ENCODE results near the gene EMC9. TPM values are rescaled to one million over a fixed set of nuclear protein-coding genes. Genes with fewer than 3 reads are reported as not detected.

EMC9 gene
- total and polyA plus RNA-seq, 10 of the 15 experiments (the other 5 are each of a cell fraction or from before 2014, with no cell fraction given), result 15.3 to 60.5 (median 30.3) TPM

DNA sequence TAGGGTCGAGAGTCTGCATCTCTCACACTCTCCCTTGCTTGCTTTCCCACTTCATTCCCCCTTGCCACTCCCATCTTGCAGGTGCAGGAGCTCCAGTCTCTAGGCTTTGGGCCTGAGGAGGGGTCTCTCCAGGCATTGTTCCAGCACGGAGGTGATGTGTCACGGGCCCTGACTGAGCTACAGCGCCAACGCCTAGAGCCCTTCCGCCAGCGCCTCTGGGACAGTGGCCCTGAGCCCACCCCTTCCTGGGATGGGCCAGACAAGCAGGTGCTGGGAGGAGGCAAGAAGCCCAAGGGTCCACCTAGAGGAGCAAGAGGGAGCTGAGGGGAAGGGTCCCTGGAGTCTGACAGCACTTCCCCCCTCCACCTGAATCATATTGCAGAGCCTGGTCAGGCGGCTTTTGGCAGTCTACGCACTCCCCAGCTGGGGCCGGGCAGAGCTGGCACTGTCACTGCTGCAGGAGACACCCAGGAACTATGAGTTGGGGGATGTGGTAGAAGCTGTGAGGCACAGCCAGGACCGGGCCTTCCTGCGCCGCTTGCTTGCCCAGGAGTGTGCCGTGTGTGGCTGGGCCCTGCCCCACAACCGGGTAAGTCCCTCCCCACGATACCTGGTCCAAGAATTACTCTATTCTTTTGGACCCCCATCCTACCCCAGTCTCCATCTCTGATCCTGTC is 10.2 kb upstream of the EMC9 start:
- POLR2A ChIA-PET, result interaction anchor here (2.0 to 2.6 kb wide), 2 partner anchors 9 to 37 kb away, joined by 9 to 21 read pairs; partner anchors contain the start of genes DCAF11, IRF9 and NRL
- peaks cover 27 to 31% of the 10 kb centered on the region in 2 experiments for H3K36me3 ChIP-seq (ENCODE audit: control insufficient read depth in 2 of 2, insufficient read depth in 2 of 2, low read length in 1 of 2)
- H3K4me2 ChIP-seq (ENCODE audit: control insufficient read depth, insufficient read depth), result no peak overlapping the region
- WGBS (ENCODE audit: insufficient coverage, insufficient replicate concordance, low lambda C conversion rate, missing lambda C conversion rate), result 98% methylated on average over 16 of the region's 16 CpGs
- CTCF ChIA-PET, result interaction anchor here (2.2 to 8.2 kb wide), 2 partner anchors 9 to 43 kb away, joined by 6 to 63 read pairs; partner anchors contain the start of gene IRF9
- no peaks in the 10 kb centered on the region; the same call in 2 of the 3 replicates for H3K9me3 ChIP-seq (replicated peaks; ENCODE audit: control insufficient read depth, insufficient read depth, low read length)
- no peak for ATAC-seq
- no peaks in the 10 kb centered on the region for H4K20me1 ChIP-seq (ENCODE audit: control insufficient read depth, insufficient read depth)
- no peak for FAIRE-seq
- TF ChIP-seq, protein P1, sequence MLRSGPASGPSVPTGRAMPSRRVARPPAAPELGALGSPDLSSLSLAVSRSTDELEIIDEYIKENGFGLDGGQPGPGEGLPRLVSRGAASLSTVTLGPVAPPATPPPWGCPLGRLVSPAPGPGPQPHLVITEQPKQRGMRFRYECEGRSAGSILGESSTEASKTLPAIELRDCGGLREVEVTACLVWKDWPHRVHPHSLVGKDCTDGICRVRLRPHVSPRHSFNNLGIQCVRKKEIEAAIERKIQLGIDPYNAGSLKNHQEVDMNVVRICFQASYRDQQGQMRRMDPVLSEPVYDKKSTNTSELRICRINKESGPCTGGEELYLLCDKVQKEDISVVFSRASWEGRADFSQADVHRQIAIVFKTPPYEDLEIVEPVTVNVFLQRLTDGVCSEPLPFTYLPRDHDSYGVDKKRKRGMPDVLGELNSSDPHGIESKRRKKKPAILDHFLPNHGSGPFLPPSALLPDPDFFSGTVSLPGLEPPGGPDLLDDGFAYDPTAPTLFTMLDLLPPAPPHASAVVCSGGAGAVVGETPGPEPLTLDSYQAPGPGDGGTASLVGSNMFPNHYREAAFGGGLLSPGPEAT (IDR thresholded peaks at IDR 0.05; ENCODE audit: low read depth), result no peak
- TF ChIP-seq NFXL1 (IDR thresholded peaks at IDR 0.05; ENCODE audit: borderline replicate concordance), result no peak
- TF ChIP-seq SUZ12 (IDR thresholded peaks at IDR 0.05; ENCODE audit: unreplicated experiment), result no peak
- no peak for TF ChIP-seq CHD1 (IDR thresholded peaks at IDR 0.05; ENCODE audit: low read depth, low read length)
- TF ChIP-seq RB1 (IDR thresholded peaks at IDR 0.05; ENCODE audit: borderline replicate concordance), result no peak
- TF ChIP-seq YBX1 (IDR thresholded peaks at IDR 0.05), result no peak
- TF ChIP-seq CBX5 (IDR thresholded peaks at IDR 0.05; ENCODE audit: low read depth), result no peak
- no peak for TF ChIP-seq SP1 (IDR thresholded peaks at IDR 0.05; ENCODE audit: low read depth, low read length)
- TF ChIP-seq CHD2 (IDR thresholded peaks at IDR 0.05; ENCODE audit: borderline replicate concordance, low read depth, low read length), result no peak
- TF ChIP-seq MXI1 (IDR thresholded peaks at IDR 0.05; ENCODE audit: low read depth, low read length), result no peak
- TF ChIP-seq, protein P2, sequence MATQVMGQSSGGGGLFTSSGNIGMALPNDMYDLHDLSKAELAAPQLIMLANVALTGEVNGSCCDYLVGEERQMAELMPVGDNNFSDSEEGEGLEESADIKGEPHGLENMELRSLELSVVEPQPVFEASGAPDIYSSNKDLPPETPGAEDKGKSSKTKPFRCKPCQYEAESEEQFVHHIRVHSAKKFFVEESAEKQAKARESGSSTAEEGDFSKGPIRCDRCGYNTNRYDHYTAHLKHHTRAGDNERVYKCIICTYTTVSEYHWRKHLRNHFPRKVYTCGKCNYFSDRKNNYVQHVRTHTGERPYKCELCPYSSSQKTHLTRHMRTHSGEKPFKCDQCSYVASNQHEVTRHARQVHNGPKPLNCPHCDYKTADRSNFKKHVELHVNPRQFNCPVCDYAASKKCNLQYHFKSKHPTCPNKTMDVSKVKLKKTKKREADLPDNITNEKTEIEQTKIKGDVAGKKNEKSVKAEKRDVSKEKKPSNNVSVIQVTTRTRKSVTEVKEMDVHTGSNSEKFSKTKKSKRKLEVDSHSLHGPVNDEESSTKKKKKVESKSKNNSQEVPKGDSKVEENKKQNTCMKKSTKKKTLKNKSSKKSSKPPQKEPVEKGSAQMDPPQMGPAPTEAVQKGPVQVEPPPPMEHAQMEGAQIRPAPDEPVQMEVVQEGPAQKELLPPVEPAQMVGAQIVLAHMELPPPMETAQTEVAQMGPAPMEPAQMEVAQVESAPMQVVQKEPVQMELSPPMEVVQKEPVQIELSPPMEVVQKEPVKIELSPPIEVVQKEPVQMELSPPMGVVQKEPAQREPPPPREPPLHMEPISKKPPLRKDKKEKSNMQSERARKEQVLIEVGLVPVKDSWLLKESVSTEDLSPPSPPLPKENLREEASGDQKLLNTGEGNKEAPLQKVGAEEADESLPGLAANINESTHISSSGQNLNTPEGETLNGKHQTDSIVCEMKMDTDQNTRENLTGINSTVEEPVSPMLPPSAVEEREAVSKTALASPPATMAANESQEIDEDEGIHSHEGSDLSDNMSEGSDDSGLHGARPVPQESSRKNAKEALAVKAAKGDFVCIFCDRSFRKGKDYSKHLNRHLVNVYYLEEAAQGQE (IDR thresholded peaks at IDR 0.05; ENCODE audit: low read depth, low read length), result no peak
- no peak for TF ChIP-seq JUNB (IDR thresholded peaks at IDR 0.05)
- TF ChIP-seq, protein P3, sequence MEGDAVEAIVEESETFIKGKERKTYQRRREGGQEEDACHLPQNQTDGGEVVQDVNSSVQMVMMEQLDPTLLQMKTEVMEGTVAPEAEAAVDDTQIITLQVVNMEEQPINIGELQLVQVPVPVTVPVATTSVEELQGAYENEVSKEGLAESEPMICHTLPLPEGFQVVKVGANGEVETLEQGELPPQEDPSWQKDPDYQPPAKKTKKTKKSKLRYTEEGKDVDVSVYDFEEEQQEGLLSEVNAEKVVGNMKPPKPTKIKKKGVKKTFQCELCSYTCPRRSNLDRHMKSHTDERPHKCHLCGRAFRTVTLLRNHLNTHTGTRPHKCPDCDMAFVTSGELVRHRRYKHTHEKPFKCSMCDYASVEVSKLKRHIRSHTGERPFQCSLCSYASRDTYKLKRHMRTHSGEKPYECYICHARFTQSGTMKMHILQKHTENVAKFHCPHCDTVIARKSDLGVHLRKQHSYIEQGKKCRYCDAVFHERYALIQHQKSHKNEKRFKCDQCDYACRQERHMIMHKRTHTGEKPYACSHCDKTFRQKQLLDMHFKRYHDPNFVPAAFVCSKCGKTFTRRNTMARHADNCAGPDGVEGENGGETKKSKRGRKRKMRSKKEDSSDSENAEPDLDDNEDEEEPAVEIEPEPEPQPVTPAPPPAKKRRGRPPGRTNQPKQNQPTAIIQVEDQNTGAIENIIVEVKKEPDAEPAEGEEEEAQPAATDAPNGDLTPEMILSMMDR (IDR thresholded peaks at IDR 0.05 in 2 of 3, conservative IDR thresholded peaks at IDR 0.05 in 1 of 3; ENCODE audit: control insufficient read depth in 2 of 3, extremely low read depth in 1 of 3, insufficient read depth in 1 of 3, low read depth in 3 of 3, low read length in 3 of 3), result no peak
- TF ChIP-seq, protein P4, sequence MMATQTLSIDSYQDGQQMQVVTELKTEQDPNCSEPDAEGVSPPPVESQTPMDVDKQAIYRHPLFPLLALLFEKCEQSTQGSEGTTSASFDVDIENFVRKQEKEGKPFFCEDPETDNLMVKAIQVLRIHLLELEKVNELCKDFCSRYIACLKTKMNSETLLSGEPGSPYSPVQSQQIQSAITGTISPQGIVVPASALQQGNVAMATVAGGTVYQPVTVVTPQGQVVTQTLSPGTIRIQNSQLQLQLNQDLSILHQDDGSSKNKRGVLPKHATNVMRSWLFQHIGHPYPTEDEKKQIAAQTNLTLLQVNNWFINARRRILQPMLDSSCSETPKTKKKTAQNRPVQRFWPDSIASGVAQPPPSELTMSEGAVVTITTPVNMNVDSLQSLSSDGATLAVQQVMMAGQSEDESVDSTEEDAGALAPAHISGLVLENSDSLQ (IDR thresholded peaks at IDR 0.05), result no peak
- TF ChIP-seq MEF2A (IDR thresholded peaks at IDR 0.05; ENCODE audit: insufficient read depth, low read depth, low read length), result no peak
- H3K27ac ChIP-seq (ENCODE audit: control insufficient read depth, insufficient read depth), result no peak overlapping the region
- H2AFZ ChIP-seq (ENCODE audit: control insufficient read depth, low read depth, low read length), result no peak overlapping the region
- in situ Hi-C loops (cut with MboI), result no loop called here
- H3K27me3 ChIP-seq (replicated peaks in 1 of 2; ENCODE audit: control insufficient read depth in 2 of 2, insufficient read depth in 2 of 2, low read length in 1 of 2), result no peaks in the 10 kb centered on the region
- intact Hi-C loops (cut with micrococcal nuclease; ENCODE audit: unreplicated experiment), result no loop called here
- BruUV-seq (replicated peaks), result no TSS peak
- H3K9ac ChIP-seq (ENCODE audit: control insufficient read depth, insufficient read depth, low read length), result no peak overlapping the region
- RAD21 ChIA-PET (ENCODE audit: unreplicated experiment), result no interaction called here
- no peaks in the 10 kb centered on the region for H3K4me1 ChIP-seq (ENCODE audit: control insufficient read depth, insufficient read depth, low read length)
- H3K4me3 ChIP-seq, result no peak overlapping the region
- peaks cover 29% of the 10 kb centered on the region for H3K79me2 ChIP-seq (ENCODE audit: control insufficient read depth, insufficient read depth, low read length)
- no peak for DNase-seq (ENCODE audit: low read depth, low spot score)
- SMC1A ChIA-PET (ENCODE audit: uncharacterized antibody, unreplicated experiment), result interaction anchor here (3.6 kb wide), 1 partner anchor 10 kb away, joined by 22 read pairs; the partner anchor contains the start of gene IRF9
